ENCODE data around the gene HSPA2.

The HSPA2 gene

DNA sequence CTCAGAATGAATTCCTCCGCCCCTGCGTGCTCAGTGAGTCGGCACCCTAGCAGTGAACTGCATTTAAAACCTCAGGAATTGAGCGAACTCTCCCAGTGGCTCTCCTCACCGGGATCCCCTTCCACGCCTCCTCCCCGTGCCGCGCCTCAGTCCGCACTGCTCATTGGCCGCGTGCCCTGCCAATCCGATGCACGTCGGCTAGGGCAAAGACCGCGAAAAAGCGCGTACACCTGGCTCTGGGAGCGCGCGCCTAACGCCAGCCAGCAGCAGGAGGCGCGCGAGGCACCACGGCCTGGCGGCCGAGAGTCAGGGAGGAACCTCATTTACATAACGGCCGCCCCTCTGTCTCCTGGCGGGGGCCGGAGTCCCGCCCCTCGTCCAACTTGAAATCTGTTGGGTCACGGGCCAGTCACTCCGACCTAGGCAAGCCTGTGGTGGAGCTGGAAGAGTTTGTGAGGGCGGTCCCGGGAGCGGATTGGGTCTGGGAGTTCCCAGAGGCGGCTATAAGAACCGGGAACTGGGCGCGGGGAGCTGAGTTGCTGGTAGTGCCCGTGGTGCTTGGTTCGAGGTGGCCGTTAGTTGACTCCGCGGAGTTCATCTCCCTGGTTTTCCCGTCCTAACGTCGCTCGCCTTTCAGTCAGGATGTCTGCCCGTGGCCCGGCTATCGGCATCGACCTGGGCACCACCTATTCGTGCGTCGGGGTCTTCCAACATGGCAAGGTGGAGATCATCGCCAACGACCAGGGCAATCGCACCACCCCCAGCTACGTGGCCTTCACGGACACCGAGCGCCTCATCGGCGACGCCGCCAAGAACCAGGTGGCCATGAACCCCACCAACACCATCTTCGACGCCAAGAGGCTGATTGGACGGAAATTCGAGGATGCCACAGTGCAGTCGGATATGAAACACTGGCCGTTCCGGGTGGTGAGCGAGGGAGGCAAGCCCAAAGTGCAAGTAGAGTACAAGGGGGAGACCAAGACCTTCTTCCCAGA, at the start of gene HSPA2:
Gene HSPA2 (plus strand): TSS at position 534 of the 995 bp plus-strand sequence. CDS start 109 bp downstream, at position 643.
- peak; percentile 80 to 100 (median 99) for DNase-seq

DNA sequence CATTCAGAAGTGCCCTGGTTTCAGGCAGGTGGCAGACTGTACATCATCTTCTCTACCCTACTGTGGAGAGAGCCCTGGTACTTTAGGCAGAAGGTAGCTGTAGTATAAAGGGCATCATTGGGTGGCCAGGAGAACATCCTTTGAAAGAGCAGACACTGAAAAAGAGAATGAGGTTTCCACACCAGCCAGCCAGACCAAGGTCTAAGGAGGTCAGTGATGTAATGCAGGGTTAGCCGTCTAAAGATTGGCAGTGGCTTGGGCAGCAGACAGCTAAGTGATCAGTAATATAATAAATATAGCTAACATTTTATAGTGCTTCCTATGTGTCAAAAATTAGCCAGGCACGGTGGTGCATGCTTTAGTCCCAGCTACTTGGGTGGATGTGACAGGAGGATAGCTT, 48.9 kb upstream of the HSPA2 start:
- no peak for DNase-seq

DNA sequence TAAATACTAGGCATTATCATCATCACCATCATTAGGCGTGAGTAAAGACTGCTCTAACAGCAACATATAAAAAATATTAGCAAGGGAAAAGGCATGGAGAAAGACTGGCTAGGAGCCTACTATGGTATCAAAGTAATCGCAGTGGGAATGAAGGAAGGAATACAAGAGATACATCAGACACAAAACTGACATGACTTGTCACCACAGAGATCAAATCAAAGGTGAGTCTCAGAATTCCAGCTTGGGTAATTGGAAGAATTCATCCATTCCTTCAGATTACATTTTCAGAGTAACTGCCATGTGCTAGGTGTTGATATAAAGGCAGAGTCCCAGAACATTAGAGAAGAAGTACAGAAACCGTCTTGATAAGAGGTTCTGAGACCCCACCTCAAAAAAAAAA, 47.1 kb upstream of the HSPA2 start:
- no peak for DNase-seq

DNA sequence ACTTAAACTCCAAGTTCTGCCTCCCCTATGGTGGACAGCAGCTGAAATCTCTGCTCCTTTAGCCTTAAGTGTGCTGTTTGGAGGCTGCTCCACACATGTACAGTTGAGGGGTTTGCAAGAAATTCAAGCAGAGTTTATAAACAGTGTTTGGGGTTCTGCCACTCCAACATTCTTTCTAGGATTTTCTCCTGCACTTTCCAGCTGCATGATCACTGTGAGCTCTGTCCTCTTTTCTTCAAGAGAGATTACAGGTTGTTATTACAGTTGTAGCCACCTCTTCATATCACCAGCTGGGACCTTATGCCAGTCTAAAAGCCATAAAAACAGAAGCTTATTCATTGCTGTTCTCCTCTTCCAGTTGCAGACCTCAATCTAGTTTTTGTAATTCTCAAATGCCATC, 45.3 kb upstream of the HSPA2 start:
- DNase-seq, result no peak

DNA sequence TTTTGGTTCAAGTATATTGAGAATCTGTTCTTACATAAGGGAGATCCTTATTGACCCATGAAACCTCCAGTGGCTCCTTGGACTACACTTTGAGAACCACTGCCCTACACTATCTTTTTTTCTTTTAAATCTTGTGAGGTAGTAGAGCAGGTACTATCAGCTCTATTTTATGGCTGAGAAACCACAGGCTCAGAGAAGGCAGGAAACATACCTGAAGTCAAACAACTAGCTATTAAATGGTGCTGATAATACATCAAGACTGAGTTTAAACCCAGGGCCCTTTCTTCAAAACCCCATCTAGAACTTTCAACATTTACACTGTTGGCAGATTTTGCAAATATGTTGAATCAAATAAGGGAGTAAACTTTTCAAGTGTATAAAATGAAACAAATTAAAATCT, 43.8 kb upstream of the HSPA2 start:
- DNase-seq, result no peak

DNA sequence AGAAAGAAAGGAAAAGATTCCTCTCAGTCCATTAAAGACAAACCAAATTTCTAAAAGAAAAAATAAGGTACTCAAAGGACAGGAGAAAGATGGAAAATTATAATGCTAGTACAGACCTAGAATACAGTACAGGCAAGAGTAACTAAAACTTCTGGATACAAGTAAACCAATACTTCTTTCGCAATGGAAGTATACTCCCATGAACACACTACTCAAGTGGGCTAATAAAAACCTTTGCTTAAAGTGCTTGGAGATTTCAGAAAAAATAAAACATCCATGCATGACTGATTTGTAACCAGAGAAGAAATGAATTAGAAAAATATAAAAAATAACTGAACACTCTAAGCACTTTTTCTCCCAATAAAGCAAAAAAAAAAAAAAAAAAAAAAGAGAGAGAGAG, 40.5 kb upstream of the HSPA2 start:
- DNase-seq, result no peak

DNA sequence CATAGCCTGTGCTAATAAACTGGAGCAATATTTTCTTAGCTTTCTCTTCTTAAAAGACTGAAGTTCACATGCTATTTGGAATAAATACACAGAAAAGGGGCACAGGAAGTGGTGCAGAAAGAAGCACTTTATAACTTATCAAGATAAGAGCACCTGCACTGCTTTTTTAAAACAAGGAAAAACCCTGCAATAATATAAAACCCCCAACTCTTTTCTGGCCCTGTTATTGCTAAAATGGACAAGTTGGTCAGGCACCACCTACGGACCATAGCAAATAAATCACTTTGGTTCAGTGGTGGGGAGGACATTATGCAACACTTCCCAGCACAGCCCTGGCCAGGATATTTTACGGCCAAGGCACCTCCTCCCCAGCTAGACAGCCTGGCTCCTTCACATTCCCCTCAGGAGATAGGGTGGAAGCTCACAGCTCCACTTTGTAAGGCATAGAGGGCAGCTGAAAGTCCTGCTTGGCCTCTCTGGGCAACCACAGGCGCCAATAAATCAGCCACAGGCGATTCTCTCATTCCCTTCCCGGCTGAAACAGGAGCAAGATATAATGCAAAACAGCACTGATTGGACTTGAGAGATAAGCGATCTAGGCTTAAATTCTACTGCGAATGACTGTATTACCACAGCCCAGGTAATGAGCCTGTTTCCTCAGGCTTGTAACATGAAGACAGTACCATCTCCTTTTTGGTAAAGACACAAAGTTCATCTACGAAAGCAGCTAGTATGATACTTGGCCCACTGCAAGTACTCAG, 39.0 kb upstream of the HSPA2 start:
- DNase-seq, result peak in 6 of 51 donors; percentile 1 to 23 (median 16)

DNA sequence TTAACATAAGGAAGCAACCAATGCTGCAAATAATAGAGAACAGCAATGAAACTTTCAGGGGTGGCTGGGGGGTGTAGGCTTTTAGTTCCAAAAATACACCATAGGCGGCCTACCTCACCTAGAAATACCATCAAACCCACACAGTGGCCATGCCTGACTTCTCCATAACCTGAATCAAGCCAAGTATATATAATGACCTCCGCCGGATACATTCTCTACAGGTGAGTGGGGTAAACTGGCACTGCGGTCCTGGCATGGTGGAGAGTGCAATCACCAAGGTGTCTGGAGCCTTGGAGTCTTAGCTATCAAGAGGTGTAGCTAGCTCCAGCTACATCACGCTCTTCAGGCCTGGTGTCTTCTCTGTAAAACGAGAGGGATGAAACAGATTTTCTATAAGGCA, 38.1 kb upstream of the HSPA2 start:
- no peak for DNase-seq

DNA sequence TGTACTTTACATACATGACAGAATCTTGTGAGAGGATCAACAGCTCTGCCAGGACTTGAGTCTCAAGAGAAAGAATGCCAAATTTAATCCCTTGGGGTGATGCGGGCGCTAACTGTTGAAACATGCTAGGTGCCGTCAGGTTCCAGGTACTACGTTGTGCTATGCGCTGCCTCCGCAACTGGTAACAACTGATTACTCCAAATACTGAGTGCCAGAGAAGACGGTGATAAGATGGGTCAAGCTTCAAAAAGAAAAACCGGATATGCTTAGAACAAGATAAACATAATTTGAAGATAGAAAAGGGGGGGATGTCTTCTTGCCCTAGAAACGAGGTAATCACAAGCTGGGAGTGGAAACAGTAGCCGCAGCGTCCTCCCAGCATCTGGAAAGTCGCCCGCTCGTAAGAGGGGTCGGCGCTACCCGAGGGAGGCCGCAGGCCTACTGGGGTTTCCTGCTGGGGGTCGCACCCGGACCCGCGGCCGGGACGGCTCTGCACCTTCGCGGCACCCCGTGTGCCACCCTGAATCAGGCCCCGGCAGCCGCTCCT, 37.6 kb upstream of the HSPA2 start:
- peak in 15 of 51 donors; percentile 5 to 73 (median 31) for DNase-seq

DNA sequence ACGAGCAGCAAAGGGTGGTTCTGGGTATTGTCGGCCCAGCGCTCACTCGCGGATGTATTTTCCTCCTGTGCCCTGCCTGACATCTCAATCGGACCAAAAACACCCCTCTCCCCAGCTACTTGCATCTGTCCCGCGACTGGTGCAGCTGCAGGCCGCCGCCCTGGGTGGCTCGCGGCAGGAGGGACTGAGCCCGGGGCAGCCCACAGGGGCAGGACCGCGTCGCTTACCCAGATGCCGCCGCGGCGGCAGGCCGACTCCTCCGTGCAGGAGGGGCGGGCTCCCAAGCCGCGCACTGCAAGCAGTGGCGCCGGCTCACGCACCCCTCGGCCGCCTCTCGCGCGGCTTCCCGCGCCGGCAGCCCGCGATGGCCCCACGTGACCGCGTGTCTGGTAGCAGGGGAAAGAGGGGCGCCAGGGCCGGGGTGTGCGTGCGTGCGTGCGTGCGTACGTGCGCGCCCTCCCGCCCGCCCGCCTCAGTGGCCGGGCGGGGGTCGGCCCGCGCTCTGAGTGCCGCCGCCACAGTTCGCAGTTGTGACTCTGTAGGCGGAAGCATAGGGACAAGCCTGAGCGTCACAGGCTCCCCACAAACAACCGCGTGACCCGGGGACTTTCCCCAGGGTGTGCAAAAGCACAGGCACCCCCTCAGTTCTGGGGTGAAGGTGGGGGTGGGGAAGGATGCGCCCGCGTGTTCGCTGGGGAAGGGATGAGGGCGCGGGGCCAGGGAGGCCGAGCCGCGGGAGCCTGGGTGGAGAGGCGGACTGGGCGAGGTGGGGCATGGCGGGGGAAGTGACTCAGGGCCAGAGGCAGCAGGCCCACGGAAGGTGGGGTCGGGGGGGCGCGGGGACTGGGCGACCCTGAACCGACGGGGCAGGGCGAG, 36.9 kb upstream of the HSPA2 start, which contains the start of gene ZBTB25:
Gene ZBTB25 (minus strand): TSS at position 405 of the 876 bp plus-strand sequence. CDS start 13,305 bp downstream, outside the sequence.
- peak; percentile 64 to 98 (median 87) for DNase-seq

DNA sequence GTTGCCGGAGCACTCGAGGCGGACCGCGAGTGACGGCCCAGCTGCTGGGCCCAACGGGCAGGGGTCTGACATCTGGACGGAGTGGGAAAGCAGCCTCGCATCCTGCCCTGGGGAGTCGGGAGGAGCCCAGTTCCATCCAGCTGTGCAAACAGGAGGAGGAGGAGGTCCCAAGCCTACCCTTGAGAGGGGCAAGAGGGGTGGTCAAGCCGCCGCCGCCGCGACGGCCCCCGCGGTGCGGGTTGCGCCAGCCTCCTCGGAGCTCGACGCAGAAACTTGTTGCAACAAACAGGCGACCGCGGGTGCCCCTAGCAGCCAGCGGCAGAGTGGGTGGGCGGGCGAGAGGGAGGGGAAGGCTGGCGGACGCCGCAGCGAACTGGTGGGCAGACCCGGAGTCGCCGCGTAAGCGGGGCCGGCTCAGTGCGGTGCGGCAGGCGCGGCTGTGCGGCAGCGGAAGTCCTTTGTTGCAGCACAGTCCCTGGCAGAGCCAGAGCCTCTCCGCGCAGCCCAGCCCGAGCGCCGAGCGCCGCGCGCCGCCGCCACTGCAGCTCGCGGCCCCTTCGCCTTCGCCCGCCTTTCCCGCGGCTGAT, 36.1 kb upstream of the HSPA2 start, which contains the start of gene ZBTB1:
Gene ZBTB1 (plus strand): TSS at position 461 of the 587 bp plus-strand sequence. CDS start 16,735 bp downstream, outside the sequence.
- peak in 50 of 51 donors; percentile 20 to 97 (median 74) for DNase-seq

DNA sequence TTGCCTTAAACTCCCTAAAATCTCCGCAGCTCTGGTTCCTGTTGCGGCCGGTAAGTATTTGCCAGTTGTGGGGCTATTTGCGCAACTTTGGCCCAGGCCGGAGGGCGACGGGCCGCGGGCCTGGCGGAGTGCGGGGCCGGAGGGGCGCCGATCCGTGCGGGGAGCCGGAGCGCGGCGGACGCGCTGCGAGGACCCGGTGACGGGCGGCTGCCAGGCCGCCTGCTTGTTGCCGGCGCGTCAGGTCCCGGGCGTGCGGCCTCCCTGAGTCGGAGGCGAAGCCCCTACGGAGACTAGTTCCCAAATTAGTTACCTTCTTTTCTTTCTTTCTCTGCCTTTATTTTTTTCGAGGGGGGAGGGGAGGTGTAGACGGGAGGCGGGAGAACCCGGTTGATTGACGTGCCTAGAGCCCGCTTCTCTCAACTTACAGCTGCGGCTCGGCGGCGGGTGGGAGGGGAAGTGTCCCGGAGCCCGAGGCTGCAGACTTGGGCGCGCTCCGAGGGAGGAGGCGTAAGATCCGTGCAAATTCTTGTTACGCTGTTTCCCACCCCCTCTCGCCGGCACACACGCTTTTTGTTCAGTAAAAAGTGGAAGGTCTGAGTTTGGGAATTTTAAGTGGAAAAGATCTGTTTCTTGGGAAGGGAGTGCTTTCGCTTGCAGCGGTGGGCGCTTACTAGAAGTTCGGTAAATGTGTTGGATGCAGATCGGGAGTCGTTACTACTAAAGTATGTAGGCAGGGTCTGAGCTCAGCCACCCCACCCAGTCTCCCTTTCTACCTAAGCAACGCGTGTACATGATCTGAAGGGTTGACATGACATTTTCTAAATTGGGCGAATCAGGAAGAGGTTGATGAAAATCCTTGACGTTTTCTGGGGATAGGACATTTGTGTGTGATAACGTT, 35.4 kb upstream of the HSPA2 start:
- peak in 50 of 51 donors; percentile 11 to 90 (median 76) for DNase-seq

DNA sequence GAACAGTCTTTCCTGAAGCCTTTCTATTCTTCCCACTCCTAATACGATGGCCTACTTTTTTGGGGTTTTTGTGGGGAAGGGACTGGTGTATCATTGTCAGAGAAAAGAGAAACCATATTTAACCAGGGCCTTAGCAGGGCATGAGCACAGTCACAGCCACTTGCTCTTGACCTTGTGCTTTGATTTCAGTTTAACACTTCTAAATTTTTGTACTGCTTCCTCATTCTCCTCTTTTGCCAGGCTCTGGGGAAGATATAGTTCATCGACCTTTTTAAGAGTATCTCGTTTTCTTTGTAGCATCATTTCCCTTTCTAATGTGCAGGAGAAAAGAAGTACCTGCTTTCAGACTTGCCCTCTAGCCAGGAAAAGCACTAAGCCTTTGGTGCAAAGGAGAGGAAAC, 33.8 kb upstream of the HSPA2 start:
- DNase-seq, result no peak

DNA sequence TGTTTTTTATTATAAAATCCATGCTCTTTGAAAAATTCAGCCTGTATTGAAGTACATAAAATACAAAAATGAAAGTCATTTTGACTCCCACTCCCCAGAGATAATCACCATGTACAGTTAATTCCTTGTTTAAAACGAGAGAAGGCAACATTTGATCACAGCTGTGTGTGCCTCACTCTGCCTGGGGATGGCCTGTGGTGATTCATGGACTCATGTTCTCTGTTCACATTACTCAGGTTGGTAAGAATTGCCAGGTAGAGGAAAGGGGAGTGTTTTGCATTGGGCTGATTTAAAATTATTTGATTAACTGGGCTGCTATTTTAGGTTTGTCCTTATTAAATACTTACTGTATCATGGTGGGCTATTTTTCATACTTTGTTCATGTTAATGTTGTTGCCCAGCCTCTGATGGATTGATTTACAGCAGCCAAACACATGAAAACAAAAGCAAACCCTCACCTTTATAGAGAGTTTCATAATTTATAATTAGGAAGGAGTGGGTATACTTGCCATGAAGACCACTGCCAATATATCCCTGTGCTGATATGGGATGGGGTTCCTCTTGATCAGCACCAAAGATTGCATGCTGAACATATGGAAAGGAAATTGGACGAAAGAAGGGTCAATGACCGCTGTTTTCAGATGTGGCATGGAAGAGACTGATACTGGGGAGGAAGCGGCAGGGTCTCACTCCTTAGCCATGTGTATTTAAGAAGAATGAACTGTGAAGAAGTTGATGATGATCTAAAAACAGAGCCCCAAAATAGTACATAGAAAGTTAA, 33.0 kb upstream of the HSPA2 start:
- DNase-seq, result no peak

DNA sequence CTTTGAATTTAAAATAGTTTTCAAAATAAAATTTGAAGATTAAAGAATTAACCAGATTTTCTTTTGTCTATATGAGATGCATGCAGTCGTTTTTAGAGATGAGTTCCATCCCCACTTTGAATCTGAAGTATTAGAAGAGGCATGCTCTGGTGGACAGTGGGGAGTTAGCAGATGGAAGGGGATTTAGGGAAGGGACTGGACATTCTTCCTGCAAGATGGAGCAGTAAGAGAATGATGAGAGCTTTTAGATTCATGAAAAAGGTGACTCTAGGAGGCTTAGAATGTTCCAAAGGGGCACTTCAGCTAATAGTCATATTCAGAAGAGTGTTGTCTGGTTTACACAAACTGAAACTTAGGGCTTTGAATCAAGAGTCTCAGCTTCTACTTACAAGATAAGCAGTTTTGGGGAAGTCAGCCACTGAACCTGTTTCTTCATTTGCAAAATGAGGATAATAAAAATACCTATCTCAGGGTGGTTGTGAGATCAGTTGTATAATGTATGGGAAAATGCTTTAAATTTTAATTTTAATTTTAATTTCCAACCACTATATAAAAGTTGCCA, 32.2 kb upstream of the HSPA2 start:
- no peak for DNase-seq

DNA sequence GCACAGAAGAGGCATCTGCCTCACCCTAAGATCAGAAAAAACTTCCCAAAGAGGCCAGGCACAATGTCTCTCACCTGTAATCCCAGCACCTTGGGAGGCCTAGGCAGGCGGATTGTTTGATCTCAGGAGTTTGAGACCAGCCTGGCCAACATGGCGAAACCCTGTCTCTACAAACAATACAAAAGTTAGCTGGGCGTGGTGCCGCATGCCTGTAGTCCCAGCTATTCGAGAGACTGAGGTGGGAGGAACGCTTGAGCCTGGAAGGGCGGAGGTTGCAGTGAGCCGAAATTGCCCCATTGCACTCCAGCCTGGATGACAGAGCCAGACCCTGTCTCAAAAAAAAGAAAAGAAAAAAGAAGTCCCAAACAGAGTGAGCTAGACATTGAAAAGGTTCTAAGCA, 31.5 kb upstream of the HSPA2 start:
- DNase-seq, result no peak

DNA sequence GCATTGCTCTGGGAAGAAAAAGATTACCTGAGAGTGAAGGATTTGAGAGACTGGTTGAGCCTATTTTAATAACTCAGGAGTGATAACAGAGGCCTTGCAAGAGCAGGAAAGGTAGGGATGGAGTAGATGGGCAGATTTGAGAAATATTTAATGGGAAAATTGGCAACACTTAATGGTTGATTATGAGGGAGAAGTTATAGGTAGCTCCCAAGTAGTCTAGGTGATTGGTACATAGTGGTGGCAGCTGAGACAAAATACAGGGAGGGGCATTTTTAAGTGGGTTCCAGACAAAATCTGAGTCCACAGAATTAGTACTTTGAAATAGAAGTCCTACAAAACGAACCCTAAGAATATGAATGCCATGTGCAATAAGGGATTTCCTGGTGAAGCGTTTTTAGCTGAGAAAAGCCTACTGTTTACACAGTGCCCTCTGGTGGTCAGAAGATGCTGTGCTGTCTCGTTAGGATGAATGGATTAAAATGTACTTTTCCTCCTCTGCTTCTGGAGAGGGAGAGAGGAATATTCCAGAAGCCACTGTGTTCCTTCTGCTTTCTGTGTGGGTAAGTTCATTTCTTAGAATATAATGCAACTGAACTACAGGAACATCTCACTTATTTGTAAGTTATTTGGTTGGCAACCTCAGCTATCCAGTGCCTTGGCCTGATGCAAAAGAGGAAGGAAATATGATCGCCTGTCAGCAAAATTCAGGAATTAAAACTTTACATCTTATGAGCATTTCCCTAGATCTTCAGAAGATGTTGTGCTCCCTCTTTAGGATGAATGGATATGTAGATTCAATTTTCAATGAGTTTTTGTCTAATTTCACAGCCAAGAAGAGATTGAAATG, 29.5 kb upstream of the HSPA2 start:
- peak in 35 of 51 donors; percentile 1 to 75 (median 31) for DNase-seq

All from hypothalamus (tissue), 51 donors.